Chondrocyte (in vitro differentiated cells): ENCODE results near the gene TPI1. TPM values are rescaled to one million over a fixed set of nuclear protein-coding genes. Genes with fewer than 3 reads are reported as not detected.
"Not testable (repeated sequence)": the region's sequence is repeated elsewhere in the genome, so short reads cannot be mapped to it uniquely, and the experiment has no call there.

Experiments used
- DNase-seq: peaks from one replicate; pipeline ENCODE4 v3.0.0; 2021; ENCODE audit warnings: mixed read lengths, low spot score
- H3K27ac Mint-ChIP-seq: one replicate; pipeline ENCODE4 v1.8.0; 2021; ENCODE audit warnings: mild to moderate bottlenecking, moderate library complexity, mixed read lengths; ENCODE audit not compliant: unreplicated experiment
- H3K27me3 Mint-ChIP-seq: 2 replicates; pipeline ENCODE4 v1.8.0; 2021; ENCODE audit warnings: low read depth, mixed read lengths
- H3K36me3 Mint-ChIP-seq: 2 replicates; pipeline ENCODE4 v1.8.0; 2021; ENCODE audit warnings: low read depth, mixed read lengths
- H3K4me1 Mint-ChIP-seq: 2 replicates; pipeline ENCODE4 v1.8.0; 2021; ENCODE audit warnings: low read depth, mild to moderate bottlenecking, mixed read lengths
- H3K4me3 Mint-ChIP-seq: one replicate; pipeline ENCODE4 v1.8.0; 2021; ENCODE audit warnings: mild to moderate bottlenecking, moderate library complexity, mixed read lengths; ENCODE audit not compliant: unreplicated experiment
- H3K9me3 Mint-ChIP-seq: 2 replicates; pipeline ENCODE4 v1.8.0; 2021; ENCODE audit warnings: low read depth, mixed read lengths
- CTCF ChIP-seq: fragments of 200-600 bp; sonication (generic); IDR thresholded peaks from 2 replicates; pipeline ENCODE4 v1.5.0; 2021; ENCODE audit warnings: antibody characterized with exemption, mild to moderate bottlenecking, moderate library complexity
- total RNA-seq: library from RNA; stranded (reverse); gene quantifications from 3 replicates; pipeline ENCODE4 v1.2.1, GENCODE V29; 2021

TPI1 gene
- total RNA-seq, 1 donor from 2014 or later, result 551 TPM

DNA sequence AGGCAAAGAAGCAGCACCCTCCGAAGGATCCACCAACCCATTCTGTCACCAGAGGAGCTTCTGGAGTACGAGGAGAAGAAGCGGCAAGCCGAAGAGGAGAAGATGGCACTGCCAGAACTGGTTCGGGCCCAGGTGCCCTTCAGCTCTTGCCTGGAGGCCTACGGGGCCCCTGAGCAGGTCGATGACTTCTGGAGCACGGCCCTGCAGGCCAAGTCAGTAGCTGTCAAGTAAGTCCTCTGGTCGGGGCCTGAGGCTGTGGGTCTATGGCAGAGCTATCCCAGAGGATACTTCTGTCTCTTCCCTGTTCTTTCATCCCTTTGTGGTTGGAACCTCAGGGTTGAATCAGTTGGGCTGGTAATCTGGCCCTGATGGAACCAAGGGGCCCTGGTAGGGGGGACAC is 5.9 kb upstream of the TPI1 start:
- no peak for TF ChIP-seq CTCF
- peaks cover 52% of the 10 kb centered on the region for H3K36me3 Mint-ChIP-seq
- no peaks in the 10 kb centered on the region for H3K9me3 Mint-ChIP-seq
- H3K4me1 Mint-ChIP-seq, result peaks cover under 1% of the 10 kb centered on the region
- peak; percentile 77 for DNase-seq
- H3K27me3 Mint-ChIP-seq, result no peaks in the 10 kb centered on the region
- no peak overlapping the region for H3K27ac Mint-ChIP-seq
- H3K4me3 Mint-ChIP-seq, result no peak overlapping the region

DNA sequence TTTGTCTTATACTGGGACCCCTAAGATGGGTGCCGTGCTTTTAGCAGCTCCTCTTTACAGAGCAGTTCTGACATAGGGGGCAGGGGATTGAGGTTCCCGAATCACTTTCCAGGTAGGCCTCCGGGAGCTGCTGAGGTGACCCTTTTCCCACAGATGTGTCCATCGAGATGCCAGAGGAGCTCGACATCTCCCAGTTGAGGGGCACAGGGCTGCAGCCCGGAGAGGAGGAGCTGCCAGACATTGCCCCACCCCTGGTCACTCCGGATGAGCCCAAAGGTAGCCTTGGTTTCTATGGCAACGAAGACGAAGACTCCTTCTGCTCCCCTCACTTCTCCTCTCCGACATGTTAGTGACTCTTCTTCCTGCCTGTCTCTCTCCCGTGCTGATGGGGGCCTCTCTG is 4.3 kb upstream of the TPI1 start:
- DNase-seq, result peak; percentile 60
- Mint-ChIP-seq H3K27me3 (no peaks in the 10 kb centered on the region), H3K4me3 (no peak overlapping the region), H3K9me3 (no peaks in the 10 kb centered on the region), H3K4me1 (peaks cover 8% of the 10 kb centered on the region), H3K27ac (no peak overlapping the region), H3K36me3 (peaks cover 39% of the 10 kb centered on the region)
- TF ChIP-seq CTCF, result no peak

GRCh38 chr12:6863586-6864321 is 3.6 kb upstream of the TPI1 start:
- H3K9me3 Mint-ChIP-seq, result no peaks in the 10 kb centered on the region
- H3K4me1 Mint-ChIP-seq, result peaks cover 16% of the 10 kb centered on the region
- DNase-seq, result peak; percentile 84
- H3K4me3 Mint-ChIP-seq, result no peak overlapping the region
- H3K27ac Mint-ChIP-seq, result no peak overlapping the region
- H3K36me3 Mint-ChIP-seq, result peaks cover 37% of the 10 kb centered on the region
- H3K27me3 Mint-ChIP-seq, result no peaks in the 10 kb centered on the region
- TF ChIP-seq CTCF, result no peak

- Mint-ChIP-seq H3K27ac (peak overlapping the region; percentile 36), H3K4me1 (peaks cover 29% of the 10 kb centered on the region), H3K36me3 (peaks cover 38% of the 10 kb centered on the region)
- peak; percentile 24 for DNase-seq
- not testable (repeated sequence) for H3K4me3 Mint-ChIP-seq, H3K27me3 Mint-ChIP-seq, H3K9me3 Mint-ChIP-seq
Observed at GRCh38 chr12:6865307-6865706, 2.0 kb upstream of the TPI1 start.

GRCh38 chr12:6866163-6866919 is 990 bp upstream of the TPI1 start:
- peak; percentile 86 for DNase-seq
- H3K27ac Mint-ChIP-seq, result peak overlapping the region; percentile 90
- H3K4me1 Mint-ChIP-seq, result peaks cover 39% of the 10 kb centered on the region
- no peaks in the 10 kb centered on the region for H3K27me3 Mint-ChIP-seq
- H3K9me3 Mint-ChIP-seq, result no peaks in the 10 kb centered on the region
- no peak for TF ChIP-seq CTCF
- H3K4me3 Mint-ChIP-seq, result peak overlapping the region; percentile 95
- peaks cover 33% of the 10 kb centered on the region for H3K36me3 Mint-ChIP-seq
